ENCODE results near the gene RAD51B. TPM values are rescaled to one million over a fixed set of nuclear protein-coding genes. Genes with fewer than 3 reads are reported as not detected.

Gene RAD51B
- total RNA-seq, 1 experiment from 2014 or later = 14.2 TPM

DNA sequence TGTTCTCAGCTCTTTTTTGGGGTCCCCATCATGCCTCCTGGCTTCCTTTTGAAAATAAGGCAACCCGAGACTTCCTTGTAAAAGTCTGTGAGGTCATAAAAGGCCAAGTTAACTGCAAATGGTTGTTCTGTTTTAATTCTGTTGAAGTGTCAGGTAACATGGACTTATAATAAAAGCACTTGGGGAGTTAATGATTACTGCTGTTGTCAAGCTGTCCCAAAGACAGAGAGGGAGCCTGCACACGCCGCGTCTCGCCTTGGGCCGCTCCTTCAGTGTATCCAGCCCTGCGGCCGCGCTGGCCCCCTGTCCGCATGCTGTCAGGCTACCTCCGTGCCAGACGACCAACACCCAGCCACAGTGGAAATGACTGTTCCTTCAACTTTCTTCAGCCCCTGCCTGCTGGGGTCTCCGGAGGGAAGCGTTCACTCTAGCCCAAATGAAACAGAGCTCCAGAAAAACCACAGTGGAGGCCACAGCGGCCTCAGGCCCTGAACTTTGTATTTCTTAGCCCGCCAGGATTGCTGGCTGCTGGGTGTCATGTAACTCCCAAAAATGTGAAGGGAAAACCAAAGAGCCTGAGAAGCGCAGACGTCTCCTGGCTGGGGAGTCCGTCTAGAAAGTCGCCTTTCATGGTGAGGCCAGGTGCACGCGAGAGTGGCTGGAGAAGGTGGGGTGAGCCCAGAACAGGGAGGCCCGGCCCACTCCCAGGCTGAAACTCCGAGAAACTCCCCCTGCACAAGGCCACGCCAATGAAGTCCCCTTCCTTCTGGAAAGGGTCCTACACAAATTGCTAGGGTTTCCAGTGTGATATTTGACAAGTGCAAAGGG is 784.2 kb downstream of the RAD51B start:
- POLR2A ChIA-PET = no interaction called here
- CTCF ChIA-PET = interaction anchor here (0.6 to 1.8 kb wide), 4 partner anchors 10 to 356 kb away, joined by 3 to 4 read pairs (median 4); no protein-coding TSS in a partner anchor
- TF ChIP-seq, protein P1, sequence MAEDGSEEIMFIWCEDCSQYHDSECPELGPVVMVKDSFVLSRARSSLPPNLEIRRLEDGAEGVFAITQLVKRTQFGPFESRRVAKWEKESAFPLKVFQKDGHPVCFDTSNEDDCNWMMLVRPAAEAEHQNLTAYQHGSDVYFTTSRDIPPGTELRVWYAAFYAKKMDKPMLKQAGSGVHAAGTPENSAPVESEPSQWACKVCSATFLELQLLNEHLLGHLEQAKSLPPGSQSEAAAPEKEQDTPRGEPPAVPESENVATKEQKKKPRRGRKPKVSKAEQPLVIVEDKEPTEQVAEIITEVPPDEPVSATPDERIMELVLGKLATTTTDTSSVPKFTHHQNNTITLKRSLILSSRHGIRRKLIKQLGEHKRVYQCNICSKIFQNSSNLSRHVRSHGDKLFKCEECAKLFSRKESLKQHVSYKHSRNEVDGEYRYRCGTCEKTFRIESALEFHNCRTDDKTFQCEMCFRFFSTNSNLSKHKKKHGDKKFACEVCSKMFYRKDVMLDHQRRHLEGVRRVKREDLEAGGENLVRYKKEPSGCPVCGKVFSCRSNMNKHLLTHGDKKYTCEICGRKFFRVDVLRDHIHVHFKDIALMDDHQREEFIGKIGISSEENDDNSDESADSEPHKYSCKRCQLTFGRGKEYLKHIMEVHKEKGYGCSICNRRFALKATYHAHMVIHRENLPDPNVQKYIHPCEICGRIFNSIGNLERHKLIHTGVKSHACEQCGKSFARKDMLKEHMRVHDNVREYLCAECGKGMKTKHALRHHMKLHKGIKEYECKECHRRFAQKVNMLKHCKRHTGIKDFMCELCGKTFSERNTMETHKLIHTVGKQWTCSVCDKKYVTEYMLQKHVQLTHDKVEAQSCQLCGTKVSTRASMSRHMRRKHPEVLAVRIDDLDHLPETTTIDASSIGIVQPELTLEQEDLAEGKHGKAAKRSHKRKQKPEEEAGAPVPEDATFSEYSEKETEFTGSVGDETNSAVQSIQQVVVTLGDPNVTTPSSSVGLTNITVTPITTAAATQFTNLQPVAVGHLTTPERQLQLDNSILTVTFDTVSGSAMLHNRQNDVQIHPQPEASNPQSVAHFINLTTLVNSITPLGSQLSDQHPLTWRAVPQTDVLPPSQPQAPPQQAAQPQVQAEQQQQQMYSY (CRISPR knock-in tag; IDR thresholded peaks at IDR 0.05) = no peak
- TF ChIP-seq, protein P2, sequence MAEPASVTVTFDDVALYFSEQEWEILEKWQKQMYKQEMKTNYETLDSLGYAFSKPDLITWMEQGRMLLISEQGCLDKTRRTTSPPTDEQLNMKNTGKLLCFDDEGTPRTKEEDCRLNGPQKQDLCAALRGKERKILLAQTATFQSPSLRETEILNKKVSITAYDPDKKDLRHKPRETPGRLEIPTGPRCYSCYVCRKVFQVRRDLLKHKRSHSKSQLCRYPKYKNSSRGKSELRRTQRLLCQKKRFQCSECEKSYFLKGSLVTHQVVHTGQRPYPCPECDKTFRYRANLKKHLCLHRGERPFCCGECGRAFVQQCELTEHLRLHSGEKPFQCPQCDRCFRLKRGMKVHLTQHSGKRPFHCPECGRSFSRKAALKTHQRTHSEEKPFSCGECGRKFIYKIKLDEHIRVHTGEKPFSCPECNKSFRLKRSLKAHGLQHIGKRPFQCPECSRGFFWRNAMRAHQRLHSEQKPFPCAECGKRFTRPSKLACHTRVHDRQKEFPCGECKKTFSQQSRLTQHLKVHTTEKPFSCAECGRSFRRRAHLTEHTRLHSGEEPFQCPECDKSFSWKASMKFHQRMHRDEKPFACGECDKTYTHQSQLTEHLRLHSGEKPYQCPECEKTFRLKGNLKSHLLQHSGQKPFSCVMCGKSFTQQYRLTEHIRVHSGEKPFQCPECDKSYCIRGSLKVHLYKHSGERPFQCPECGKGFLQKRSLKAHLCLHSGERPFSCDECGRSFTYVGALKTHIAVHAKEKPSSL (CRISPR knock-in tag; conservative IDR thresholded peaks at IDR 0.05) = no peak
- TF ChIP-seq, protein P3, sequence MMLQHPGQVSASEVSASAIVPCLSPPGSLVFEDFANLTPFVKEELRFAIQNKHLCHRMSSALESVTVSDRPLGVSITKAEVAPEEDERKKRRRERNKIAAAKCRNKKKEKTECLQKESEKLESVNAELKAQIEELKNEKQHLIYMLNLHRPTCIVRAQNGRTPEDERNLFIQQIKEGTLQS (CRISPR knock-in tag; conservative IDR thresholded peaks at IDR 0.05) = no peak
- no peak for TF ChIP-seq CREM (CRISPR knock-in tag; IDR thresholded peaks at IDR 0.05)
- TF ChIP-seq, protein P4, sequence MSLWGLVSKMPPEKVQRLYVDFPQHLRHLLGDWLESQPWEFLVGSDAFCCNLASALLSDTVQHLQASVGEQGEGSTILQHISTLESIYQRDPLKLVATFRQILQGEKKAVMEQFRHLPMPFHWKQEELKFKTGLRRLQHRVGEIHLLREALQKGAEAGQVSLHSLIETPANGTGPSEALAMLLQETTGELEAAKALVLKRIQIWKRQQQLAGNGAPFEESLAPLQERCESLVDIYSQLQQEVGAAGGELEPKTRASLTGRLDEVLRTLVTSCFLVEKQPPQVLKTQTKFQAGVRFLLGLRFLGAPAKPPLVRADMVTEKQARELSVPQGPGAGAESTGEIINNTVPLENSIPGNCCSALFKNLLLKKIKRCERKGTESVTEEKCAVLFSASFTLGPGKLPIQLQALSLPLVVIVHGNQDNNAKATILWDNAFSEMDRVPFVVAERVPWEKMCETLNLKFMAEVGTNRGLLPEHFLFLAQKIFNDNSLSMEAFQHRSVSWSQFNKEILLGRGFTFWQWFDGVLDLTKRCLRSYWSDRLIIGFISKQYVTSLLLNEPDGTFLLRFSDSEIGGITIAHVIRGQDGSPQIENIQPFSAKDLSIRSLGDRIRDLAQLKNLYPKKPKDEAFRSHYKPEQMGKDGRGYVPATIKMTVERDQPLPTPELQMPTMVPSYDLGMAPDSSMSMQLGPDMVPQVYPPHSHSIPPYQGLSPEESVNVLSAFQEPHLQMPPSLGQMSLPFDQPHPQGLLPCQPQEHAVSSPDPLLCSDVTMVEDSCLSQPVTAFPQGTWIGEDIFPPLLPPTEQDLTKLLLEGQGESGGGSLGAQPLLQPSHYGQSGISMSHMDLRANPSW (CRISPR knock-in tag; conservative IDR thresholded peaks at IDR 0.05; ENCODE audit: low read depth) = no peak
- TF ChIP-seq, protein P5, sequence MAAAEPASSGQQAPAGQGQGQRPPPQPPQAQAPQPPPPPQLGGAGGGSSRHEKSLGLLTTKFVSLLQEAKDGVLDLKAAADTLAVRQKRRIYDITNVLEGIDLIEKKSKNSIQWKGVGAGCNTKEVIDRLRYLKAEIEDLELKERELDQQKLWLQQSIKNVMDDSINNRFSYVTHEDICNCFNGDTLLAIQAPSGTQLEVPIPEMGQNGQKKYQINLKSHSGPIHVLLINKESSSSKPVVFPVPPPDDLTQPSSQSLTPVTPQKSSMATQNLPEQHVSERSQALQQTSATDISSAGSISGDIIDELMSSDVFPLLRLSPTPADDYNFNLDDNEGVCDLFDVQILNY (CRISPR knock-in tag; IDR thresholded peaks at IDR 0.05) = no peak
- TF ChIP-seq FOXJ3 (CRISPR knock-in tag; IDR thresholded peaks at IDR 0.05; ENCODE audit: borderline replicate concordance) = no peak
- no peak for TF ChIP-seq ZNF396 (CRISPR knock-in tag; IDR thresholded peaks at IDR 0.05; ENCODE audit: borderline replicate concordance)
- H3K27ac Mint-ChIP-seq = no peak overlapping the region
- H3K27me3 Mint-ChIP-seq (ENCODE audit: low read depth) = no peaks in the 10 kb centered on the region
- DNase-seq (ENCODE audit: low spot score) (no peak), ATAC-seq (no peak)
- 0 out of 2 replicates have a peak, but pooled peaks cover 6% of the 10 kb centered on the region for H3K9me3 Mint-ChIP-seq
- H3K4me3 Mint-ChIP-seq = no peak overlapping the region
- peaks cover 39% of the 10 kb centered on the region for H3K4me1 Mint-ChIP-seq
- no peaks in the 10 kb centered on the region for H3K36me3 Mint-ChIP-seq

DNA sequence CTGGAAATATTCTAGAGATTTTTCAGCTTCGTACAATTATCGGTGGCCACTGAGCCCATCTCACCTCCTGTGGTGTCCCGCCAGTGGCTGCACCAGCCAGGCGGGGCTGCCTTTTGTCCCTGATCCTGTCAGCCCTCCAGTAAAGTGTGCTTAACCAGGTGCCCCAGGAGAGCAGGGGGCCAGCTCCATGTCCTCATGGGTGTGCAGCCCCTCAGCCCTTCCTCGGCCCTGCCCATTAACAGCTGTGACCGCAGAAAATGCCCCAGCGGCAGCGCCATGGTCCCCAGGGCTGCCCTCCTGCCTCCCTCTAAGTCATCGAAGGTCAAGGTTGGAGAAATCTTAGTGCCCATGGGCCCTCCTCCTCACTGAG is 784.8 kb downstream of the RAD51B start:
- ChIA-PET CTCF (interaction anchor here (0.6 to 1.8 kb wide), 3 partner anchors 11 to 357 kb away, joined by 3 to 4 read pairs (median 4); no protein-coding TSS in a partner anchor), POLR2A (no interaction called here)
- Mint-ChIP-seq H3K9me3 (0 out of 2 replicates have a peak, but pooled peaks cover 6% of the 10 kb centered on the region), H3K27me3 (ENCODE audit: low read depth) (no peaks in the 10 kb centered on the region), H3K4me3 (no peak overlapping the region), H3K36me3 (no peaks in the 10 kb centered on the region), H3K4me1 (peaks cover 35% of the 10 kb centered on the region), H3K27ac (no peak overlapping the region)
- ATAC-seq = no peak
- no peak for DNase-seq (ENCODE audit: low spot score)
- no peak for TF ChIP-seq JAZF1 (CRISPR knock-in tag; IDR thresholded peaks at IDR 0.05)
- TF ChIP-seq ZNF121 (CRISPR knock-in tag; IDR thresholded peaks at IDR 0.05) = no peak
- TF ChIP-seq, protein P6, sequence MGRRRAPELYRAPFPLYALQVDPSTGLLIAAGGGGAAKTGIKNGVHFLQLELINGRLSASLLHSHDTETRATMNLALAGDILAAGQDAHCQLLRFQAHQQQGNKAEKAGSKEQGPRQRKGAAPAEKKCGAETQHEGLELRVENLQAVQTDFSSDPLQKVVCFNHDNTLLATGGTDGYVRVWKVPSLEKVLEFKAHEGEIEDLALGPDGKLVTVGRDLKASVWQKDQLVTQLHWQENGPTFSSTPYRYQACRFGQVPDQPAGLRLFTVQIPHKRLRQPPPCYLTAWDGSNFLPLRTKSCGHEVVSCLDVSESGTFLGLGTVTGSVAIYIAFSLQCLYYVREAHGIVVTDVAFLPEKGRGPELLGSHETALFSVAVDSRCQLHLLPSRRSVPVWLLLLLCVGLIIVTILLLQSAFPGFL (CRISPR knock-in tag; IDR thresholded peaks at IDR 0.05; ENCODE audit: borderline replicate concordance) = no peak
- TF ChIP-seq RORB (CRISPR knock-in tag; IDR thresholded peaks at IDR 0.05) = no peak
- TF ChIP-seq, protein P7, sequence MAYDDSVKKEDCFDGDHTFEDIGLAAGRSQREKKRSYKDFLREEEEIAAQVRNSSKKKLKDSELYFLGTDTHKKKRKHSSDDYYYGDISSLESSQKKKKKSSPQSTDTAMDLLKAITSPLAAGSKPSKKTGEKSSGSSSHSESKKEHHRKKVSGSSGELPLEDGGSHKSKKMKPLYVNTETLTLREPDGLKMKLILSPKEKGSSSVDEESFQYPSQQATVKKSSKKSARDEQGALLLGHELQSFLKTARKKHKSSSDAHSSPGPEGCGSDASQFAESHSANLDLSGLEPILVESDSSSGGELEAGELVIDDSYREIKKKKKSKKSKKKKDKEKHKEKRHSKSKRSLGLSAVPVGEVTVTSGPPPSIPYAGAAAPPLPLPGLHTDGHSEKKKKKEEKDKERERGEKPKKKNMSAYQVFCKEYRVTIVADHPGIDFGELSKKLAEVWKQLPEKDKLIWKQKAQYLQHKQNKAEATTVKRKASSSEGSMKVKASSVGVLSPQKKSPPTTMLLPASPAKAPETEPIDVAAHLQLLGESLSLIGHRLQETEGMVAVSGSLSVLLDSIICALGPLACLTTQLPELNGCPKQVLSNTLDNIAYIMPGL (CRISPR knock-in tag; IDR thresholded peaks at IDR 0.05) = no peak
- TF ChIP-seq KAT7 (CRISPR knock-in tag; IDR thresholded peaks at IDR 0.05; ENCODE audit: borderline replicate concordance) = no peak
- TF ChIP-seq, protein P8, sequence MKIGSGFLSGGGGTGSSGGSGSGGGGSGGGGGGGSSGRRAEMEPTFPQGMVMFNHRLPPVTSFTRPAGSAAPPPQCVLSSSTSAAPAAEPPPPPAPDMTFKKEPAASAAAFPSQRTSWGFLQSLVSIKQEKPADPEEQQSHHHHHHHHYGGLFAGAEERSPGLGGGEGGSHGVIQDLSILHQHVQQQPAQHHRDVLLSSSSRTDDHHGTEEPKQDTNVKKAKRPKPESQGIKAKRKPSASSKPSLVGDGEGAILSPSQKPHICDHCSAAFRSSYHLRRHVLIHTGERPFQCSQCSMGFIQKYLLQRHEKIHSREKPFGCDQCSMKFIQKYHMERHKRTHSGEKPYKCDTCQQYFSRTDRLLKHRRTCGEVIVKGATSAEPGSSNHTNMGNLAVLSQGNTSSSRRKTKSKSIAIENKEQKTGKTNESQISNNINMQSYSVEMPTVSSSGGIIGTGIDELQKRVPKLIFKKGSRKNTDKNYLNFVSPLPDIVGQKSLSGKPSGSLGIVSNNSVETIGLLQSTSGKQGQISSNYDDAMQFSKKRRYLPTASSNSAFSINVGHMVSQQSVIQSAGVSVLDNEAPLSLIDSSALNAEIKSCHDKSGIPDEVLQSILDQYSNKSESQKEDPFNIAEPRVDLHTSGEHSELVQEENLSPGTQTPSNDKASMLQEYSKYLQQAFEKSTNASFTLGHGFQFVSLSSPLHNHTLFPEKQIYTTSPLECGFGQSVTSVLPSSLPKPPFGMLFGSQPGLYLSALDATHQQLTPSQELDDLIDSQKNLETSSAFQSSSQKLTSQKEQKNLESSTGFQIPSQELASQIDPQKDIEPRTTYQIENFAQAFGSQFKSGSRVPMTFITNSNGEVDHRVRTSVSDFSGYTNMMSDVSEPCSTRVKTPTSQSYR (CRISPR knock-in tag; IDR thresholded peaks at IDR 0.05) = no peak
- TF ChIP-seq SMAD3 (CRISPR knock-in tag; IDR thresholded peaks at IDR 0.05; ENCODE audit: borderline replicate concordance) = no peak
- no peak for TF ChIP-seq SP1 (CRISPR knock-in tag; conservative IDR thresholded peaks at IDR 0.05)
